OCI-LY7 (cell line): Measurements from ENCODE around the gene UCK2.

ENCODE experiments used
- CTCF ChIP-seq: fragments of 200-600 bp; sonication (generic); conservative IDR thresholded peaks from 2 replicates; pipeline ENCODE4 v1.5.1; 2014; ENCODE audit warnings: mild to moderate bottlenecking, antibody characterized with exemption, low read length, moderate library complexity, mixed read lengths
- EZH2phosphoT487 ChIP-seq: fragments of 200-600 bp; sonication (generic); IDR thresholded peaks from 2 replicates; pipeline ENCODE4 v1.6.1; 2018; ENCODE audit warnings: low read depth, borderline replicate concordance, mild to moderate bottlenecking, mixed run types, antibody characterized with exemption, low read length, moderate library complexity, mixed read lengths

DNA sequence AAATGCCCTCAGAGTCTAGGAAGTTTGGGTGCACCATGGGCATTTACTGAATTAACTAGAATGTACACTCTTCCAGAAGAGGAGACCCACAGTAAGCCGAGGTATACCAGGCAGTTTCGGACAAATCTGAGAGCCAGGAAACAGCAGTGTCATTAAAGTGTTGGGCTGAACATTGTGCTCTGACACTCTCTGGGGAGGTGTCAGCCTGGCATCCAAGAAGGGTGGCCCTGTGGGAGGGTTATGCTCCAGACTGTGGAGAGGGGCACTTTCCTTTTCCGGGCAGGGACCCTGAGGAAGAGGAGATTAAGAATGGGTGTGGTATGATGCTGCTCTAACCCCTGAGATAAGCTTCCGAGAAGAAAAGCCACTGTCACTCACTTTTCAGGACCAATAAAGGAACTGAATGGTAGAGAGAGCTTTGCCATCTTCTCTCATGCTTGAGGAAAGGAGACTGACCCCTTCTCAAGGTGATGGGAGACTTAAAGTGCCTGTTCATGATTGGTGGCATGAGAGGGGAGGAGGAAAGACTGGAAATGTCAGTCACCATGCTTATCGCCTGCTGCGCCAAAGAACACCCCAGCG, 98.2 kb downstream of the UCK2 start:
- TF ChIP-seq CTCF, result no peak
- no peak for TF ChIP-seq EZH2phosphoT487
